ENCODE results near the gene MEGF10. TPM values are rescaled to one million over a fixed set of nuclear protein-coding genes. Genes with fewer than 3 reads are reported as not detected.

The MEGF10 gene
- polyA plus RNA-seq, 4 donors = 0.31 to 0.35 TPM; not detected in 2

DNA sequence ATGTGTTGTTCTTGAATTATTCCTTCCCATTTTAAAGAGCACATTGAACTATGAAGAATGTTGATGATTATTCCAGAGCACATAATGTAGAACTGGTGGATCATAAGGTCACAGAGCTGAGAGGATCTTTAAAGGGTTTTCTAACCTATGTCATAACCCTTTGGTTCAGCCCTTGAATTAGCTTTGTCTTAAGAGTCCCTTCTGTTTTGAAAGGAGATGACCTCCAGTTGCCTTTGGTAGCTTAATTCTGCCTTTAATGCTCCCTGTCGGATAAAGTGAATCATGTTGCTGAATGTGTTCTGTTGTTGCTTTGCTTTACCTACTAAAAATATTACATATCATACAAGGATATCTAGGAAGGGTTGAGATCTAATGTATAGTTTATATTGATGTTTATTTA, 127.8 kb downstream of the MEGF10 start:
- no peaks in the 10 kb centered on the region for H3K4me1 ChIP-seq (ENCODE audit: control insufficient read depth in 3 of 3, insufficient read depth in 2 of 3, low read depth in 1 of 3, low read length in 2 of 3)
- no peaks in the 10 kb centered on the region for H3K27me3 ChIP-seq (ENCODE audit: control insufficient read depth in 3 of 3, insufficient read depth in 3 of 3, low read length in 3 of 3)
- FAIRE-seq (no peak), DNase-seq (no peak)
- H3K4me3 ChIP-seq (ENCODE audit: low read depth in 1 of 3, low read length in 3 of 3) = no peak overlapping the region
- H3K36me3 ChIP-seq (ENCODE audit: control insufficient read depth in 3 of 3, insufficient read depth in 2 of 3, low read depth in 1 of 3, low read length in 3 of 3) = no peaks in the 10 kb centered on the region
- H3K9me3 ChIP-seq (ENCODE audit: control insufficient read depth in 2 of 2, insufficient read depth in 1 of 2, low read depth in 1 of 2, low read length in 1 of 2) = no peaks in the 10 kb centered on the region
- 75 to 94% (median 92%) methylated on average over 1 of the region's 1 CpG for WGBS, 3 donors
- no peak overlapping the region for H3K27ac ChIP-seq (ENCODE audit: low read depth in 1 of 3, low read length in 2 of 3)

DNA sequence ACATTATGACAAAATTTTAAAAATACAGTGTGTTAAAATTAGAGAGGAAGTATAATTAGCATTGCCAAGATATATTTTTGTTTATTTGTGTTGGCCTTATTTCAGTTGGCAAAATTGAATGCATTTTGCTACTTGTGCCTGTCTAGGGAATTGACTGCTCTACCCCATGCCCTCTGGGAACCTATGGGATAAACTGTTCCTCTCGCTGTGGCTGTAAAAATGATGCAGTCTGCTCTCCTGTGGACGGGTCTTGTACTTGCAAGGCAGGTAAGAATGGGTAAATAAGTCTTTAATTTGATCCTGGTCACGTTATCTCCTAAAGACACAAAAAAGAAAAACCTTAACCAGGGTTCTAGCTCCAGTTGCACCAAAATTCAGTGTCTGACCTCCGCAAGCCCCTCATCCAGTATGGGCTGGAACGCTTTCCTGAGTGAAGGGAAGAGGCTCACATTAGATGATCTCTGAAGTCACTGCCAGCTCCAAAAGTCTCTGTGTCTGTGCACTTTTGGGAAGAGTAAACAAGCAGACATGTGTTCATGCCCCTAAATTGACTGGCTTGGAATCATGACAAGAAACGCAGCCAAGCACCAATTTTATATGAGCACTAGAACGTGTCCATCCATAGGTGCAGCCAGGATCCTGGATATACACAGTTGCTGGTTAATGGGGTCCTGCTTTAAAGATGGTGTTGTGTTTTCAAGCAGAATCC, 128.5 kb downstream of the MEGF10 start:
- DNase-seq = no peak
- 65 to 77% (median 66%) methylated on average over 7 of the region's 7 CpGs for WGBS, 3 donors
- H3K27ac ChIP-seq (ENCODE audit: low read depth in 1 of 3, low read length in 2 of 3) = no peak overlapping the region
- no peak for FAIRE-seq
- no peaks in the 10 kb centered on the region for H3K36me3 ChIP-seq (ENCODE audit: control insufficient read depth in 3 of 3, insufficient read depth in 2 of 3, low read depth in 1 of 3, low read length in 3 of 3)
- H3K4me1 ChIP-seq (ENCODE audit: control insufficient read depth in 3 of 3, insufficient read depth in 2 of 3, low read depth in 1 of 3, low read length in 2 of 3) = no peaks in the 10 kb centered on the region
- H3K9me3 ChIP-seq (ENCODE audit: control insufficient read depth in 2 of 2, insufficient read depth in 1 of 2, low read depth in 1 of 2, low read length in 1 of 2) = no peaks in the 10 kb centered on the region
- no peak overlapping the region for H3K4me3 ChIP-seq (ENCODE audit: low read depth in 1 of 3, low read length in 3 of 3)
- H3K27me3 ChIP-seq (ENCODE audit: control insufficient read depth in 3 of 3, insufficient read depth in 3 of 3, low read length in 3 of 3) = no peaks in the 10 kb centered on the region

DNA sequence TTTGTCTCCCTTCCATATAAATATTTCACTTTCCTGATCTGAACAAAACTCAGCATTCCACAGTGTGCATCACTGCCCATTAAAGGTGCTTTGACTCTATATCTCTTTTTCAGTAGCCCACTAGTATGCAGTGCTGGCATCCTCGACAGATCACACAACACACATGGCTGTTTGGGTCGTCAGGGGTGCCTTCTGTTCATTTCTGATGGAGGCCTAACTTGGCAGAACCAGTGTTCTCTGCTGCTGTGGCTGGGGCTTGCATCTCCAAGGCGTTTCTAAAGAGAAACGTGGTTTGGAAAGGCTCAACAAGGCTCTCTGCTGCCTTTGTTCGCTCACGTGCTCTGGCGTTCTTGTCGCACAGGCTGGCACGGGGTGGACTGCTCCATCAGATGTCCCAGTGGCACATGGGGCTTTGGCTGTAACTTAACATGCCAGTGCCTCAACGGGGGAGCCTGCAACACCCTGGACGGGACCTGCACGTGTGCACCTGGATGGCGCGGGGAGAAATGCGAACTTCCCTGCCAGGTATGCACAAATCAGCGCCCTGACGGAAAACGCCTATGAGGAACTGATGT, 129.2 kb downstream of the MEGF10 start:
- H3K4me3 ChIP-seq (ENCODE audit: low read depth in 1 of 3, low read length in 3 of 3) = no peak overlapping the region
- FAIRE-seq (no peak), DNase-seq (no peak)
- no peaks in the 10 kb centered on the region for H3K36me3 ChIP-seq (ENCODE audit: control insufficient read depth in 3 of 3, insufficient read depth in 2 of 3, low read depth in 1 of 3, low read length in 3 of 3)
- no peak overlapping the region for H3K27ac ChIP-seq (ENCODE audit: low read depth in 1 of 3, low read length in 2 of 3)
- 92 to 94% (median 92%) methylated on average over 18 of the region's 18 CpGs for WGBS, 3 donors
- peaks cover 0 to under 1% (median 0%) of the 10 kb centered on the region in 3 donors for H3K4me1 ChIP-seq (ENCODE audit: control insufficient read depth in 3 of 3, insufficient read depth in 2 of 3, low read depth in 1 of 3, low read length in 2 of 3)
- no peaks in the 10 kb centered on the region for H3K9me3 ChIP-seq (ENCODE audit: control insufficient read depth in 2 of 2, insufficient read depth in 1 of 2, low read depth in 1 of 2, low read length in 1 of 2)
- no peaks in the 10 kb centered on the region for H3K27me3 ChIP-seq (ENCODE audit: control insufficient read depth in 3 of 3, insufficient read depth in 3 of 3, low read length in 3 of 3)

DNA sequence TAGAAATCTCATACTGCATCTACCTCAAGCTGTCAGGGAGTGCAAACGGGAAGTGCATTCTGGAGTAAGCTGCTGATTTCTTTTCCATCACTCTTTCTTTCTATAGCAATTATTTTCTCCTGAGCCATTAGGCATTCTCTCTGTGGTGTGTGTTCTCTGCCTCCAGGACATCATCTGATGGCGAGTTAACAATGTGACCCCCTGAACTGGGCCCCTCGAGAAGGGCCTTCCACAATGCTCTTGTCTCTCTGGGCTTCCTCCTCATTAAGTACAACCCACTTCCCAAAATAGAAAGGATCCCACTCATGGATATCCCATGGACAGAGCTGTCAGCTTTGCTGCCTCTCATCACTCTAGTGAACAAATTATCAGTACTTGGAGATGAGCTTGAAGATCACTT, 130.2 kb downstream of the MEGF10 start:
- WGBS, 3 donors = 69 to 76% (median 73%) methylated on average over 3 of the region's 3 CpGs
- Histone ChIP-seq H3K27ac (ENCODE audit: low read depth in 1 of 3, low read length in 2 of 3) (no peak overlapping the region), H3K36me3 (ENCODE audit: control insufficient read depth in 3 of 3, insufficient read depth in 2 of 3, low read depth in 1 of 3, low read length in 3 of 3) (no peaks in the 10 kb centered on the region), H3K4me1 (ENCODE audit: control insufficient read depth in 3 of 3, insufficient read depth in 2 of 3, low read depth in 1 of 3, low read length in 2 of 3) (peaks cover 0 to 5% (median 0%) of the 10 kb centered on the region in 3 donors), H3K27me3 (ENCODE audit: control insufficient read depth in 3 of 3, insufficient read depth in 3 of 3, low read length in 3 of 3) (no peaks in the 10 kb centered on the region), H3K9me3 (ENCODE audit: control insufficient read depth in 2 of 2, insufficient read depth in 1 of 2, low read depth in 1 of 2, low read length in 1 of 2) (no peaks in the 10 kb centered on the region), H3K4me3 (ENCODE audit: low read depth in 1 of 3, low read length in 3 of 3) (no peak overlapping the region)
- FAIRE-seq (no peak), DNase-seq (no peak)

DNA sequence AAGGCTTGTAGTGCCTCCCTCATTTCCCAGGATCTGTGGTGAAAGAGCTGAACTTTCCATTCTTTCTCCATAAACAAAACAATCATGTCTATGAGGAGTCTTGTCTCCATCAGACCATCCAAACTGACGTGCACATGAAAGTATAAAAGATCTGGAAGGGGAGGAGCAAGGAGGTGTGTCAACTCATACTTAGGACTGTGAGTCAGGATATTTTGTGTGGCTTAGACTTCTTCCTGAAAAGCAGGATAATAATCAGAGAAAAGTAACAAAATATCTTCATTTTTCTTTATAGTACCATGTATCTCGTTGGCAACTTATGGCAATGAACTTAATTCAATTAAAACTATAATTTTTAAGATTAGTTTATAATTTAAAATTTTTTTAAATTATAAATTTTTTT, 130.9 kb downstream of the MEGF10 start:
- no peaks in the 10 kb centered on the region for H3K9me3 ChIP-seq (ENCODE audit: control insufficient read depth in 2 of 2, insufficient read depth in 1 of 2, low read depth in 1 of 2, low read length in 1 of 2)
- no peaks in the 10 kb centered on the region for H3K27me3 ChIP-seq (ENCODE audit: control insufficient read depth in 3 of 3, insufficient read depth in 3 of 3, low read length in 3 of 3)
- H3K4me1 ChIP-seq (ENCODE audit: control insufficient read depth in 3 of 3, insufficient read depth in 2 of 3, low read depth in 1 of 3, low read length in 2 of 3) = peaks cover 0 to 7% (median 0%) of the 10 kb centered on the region in 3 donors
- DNase-seq (no peak), FAIRE-seq (no peak)
- no peak overlapping the region for H3K27ac ChIP-seq (ENCODE audit: low read depth in 1 of 3, low read length in 2 of 3)
- no peak overlapping the region for H3K4me3 ChIP-seq (ENCODE audit: low read depth in 1 of 3, low read length in 3 of 3)
- H3K36me3 ChIP-seq (ENCODE audit: control insufficient read depth in 3 of 3, insufficient read depth in 2 of 3, low read depth in 1 of 3, low read length in 3 of 3) = no peaks in the 10 kb centered on the region
- WGBS, 3 donors = 68 to 77% (median 71%) methylated on average over 2 of the region's 2 CpGs

DNA sequence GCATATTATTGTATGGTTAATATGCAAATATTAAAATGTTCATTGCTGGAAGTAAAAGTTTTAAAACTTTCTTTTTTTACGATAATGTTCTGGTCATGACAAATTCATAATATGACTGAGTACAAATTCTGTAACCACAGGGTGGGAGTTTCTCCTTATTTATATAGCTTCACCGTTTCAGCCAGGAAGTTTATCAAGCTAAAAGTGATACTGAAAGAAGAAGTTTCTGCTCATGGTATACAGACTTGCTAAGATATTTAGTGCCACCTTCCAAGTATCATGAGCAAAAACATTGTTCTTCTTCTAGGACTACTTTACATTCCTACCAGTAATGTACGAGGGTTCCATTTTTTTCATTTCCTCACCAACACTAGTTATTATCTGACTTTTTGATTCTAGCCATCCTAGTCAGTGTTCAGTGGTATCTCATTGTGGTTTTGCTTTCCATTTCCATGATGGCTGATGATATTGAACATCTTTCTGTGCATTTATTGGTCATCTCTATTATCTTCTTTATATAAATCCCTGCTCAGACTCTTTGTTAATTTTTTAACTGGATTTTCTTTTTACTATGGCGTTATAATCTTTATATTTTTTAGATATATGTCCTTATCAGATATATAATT, 132.7 kb downstream of the MEGF10 start:
- 64 to 73% (median 70%) methylated on average over 4 of the region's 4 CpGs for WGBS, 3 donors
- no peaks in the 10 kb centered on the region for H3K9me3 ChIP-seq (ENCODE audit: control insufficient read depth in 2 of 2, insufficient read depth in 1 of 2, low read depth in 1 of 2, low read length in 1 of 2)
- no peak overlapping the region for H3K4me3 ChIP-seq (ENCODE audit: low read depth in 1 of 3, low read length in 3 of 3)
- H3K27ac ChIP-seq (ENCODE audit: low read depth in 1 of 3, low read length in 2 of 3) = no peak overlapping the region
- H3K4me1 ChIP-seq (ENCODE audit: control insufficient read depth in 3 of 3, insufficient read depth in 2 of 3, low read depth in 1 of 3, low read length in 2 of 3) = peaks cover 0 to 7% (median 0%) of the 10 kb centered on the region in 3 donors
- H3K36me3 ChIP-seq (ENCODE audit: control insufficient read depth in 3 of 3, insufficient read depth in 2 of 3, low read depth in 1 of 3, low read length in 3 of 3) = no peaks in the 10 kb centered on the region
- DNase-seq = no peak
- no peaks in the 10 kb centered on the region for H3K27me3 ChIP-seq (ENCODE audit: control insufficient read depth in 3 of 3, insufficient read depth in 3 of 3, low read length in 3 of 3)
- FAIRE-seq = no peak

DNA sequence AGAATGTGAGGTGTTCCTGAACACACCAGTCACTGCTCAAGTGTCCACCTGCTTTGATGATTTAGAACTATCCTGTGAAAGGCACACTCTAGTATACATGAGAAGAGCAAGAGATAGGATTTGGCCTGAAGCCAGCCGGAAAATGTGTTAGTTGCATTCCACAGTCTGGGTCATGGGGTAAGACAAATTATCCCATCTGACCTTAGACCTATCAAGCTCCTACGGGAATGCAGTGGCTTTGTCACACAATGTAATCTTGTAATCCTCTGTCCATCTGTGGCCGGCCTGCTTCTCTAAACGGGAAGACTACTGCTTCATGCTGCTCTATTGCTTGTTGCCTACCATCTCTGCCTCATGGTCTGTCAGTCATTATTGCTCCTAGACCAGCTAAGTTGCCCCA, 134.4 kb downstream of the MEGF10 start:
- Histone ChIP-seq H3K4me1 (ENCODE audit: control insufficient read depth in 3 of 3, insufficient read depth in 2 of 3, low read depth in 1 of 3, low read length in 2 of 3) (peaks cover 0 to 13% (median 0%) of the 10 kb centered on the region in 3 donors), H3K4me3 (ENCODE audit: low read depth in 1 of 3, low read length in 3 of 3) (no peak overlapping the region), H3K27ac (ENCODE audit: low read depth in 1 of 3, low read length in 2 of 3) (no peak overlapping the region), H3K36me3 (ENCODE audit: control insufficient read depth in 3 of 3, insufficient read depth in 2 of 3, low read depth in 1 of 3, low read length in 3 of 3) (no peaks in the 10 kb centered on the region), H3K27me3 (ENCODE audit: control insufficient read depth in 3 of 3, insufficient read depth in 3 of 3, low read length in 3 of 3) (no peaks in the 10 kb centered on the region), H3K9me3 (ENCODE audit: control insufficient read depth in 2 of 2, insufficient read depth in 1 of 2, low read depth in 1 of 2, low read length in 1 of 2) (no peaks in the 10 kb centered on the region)
- FAIRE-seq = no peak
- DNase-seq = peak in 1 of 2 donors; percentile 28
- 50 to 62% (median 58%) methylated on average over 4 of the region's 4 CpGs for WGBS, 3 donors

DNA sequence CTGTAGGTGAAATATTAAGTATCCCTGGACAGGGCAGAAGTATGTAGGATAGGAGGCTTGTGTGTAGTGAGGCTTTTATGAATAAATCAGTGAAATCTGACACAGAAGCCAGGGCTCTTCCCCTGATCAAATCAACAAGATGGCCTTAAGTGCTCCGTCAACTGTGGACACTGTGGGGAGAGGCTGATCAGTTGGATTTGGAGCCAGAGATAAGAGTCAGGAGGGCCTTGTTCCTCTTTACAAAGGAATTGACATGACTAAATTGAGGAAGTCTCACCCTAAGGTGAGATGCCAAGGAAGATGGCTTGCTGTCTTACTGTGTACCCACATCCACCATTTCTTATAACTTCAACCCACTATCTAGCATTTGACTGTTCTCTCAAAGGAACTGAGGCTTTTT, 135.3 kb downstream of the MEGF10 start:
- Histone ChIP-seq H3K27ac (ENCODE audit: low read depth in 1 of 3, low read length in 2 of 3) (no peak overlapping the region), H3K27me3 (ENCODE audit: control insufficient read depth in 3 of 3, insufficient read depth in 3 of 3, low read length in 3 of 3) (no peaks in the 10 kb centered on the region), H3K9me3 (ENCODE audit: control insufficient read depth in 2 of 2, insufficient read depth in 1 of 2, low read depth in 1 of 2, low read length in 1 of 2) (no peaks in the 10 kb centered on the region), H3K4me3 (ENCODE audit: low read depth in 1 of 3, low read length in 3 of 3) (no peak overlapping the region), H3K36me3 (ENCODE audit: control insufficient read depth in 3 of 3, insufficient read depth in 2 of 3, low read depth in 1 of 3, low read length in 3 of 3) (no peaks in the 10 kb centered on the region), H3K4me1 (ENCODE audit: control insufficient read depth in 3 of 3, insufficient read depth in 2 of 3, low read depth in 1 of 3, low read length in 2 of 3) (peaks cover 0 to 13% (median 0%) of the 10 kb centered on the region in 3 donors)
- 39 to 68% (median 67%) methylated on average over 1 of the region's 1 CpG for WGBS, 3 donors
- DNase-seq (no peak), FAIRE-seq (no peak)
